HFFc6 (cell line): ENCODE measurements around the gene ATP2B3. TPM values are rescaled to one million over a fixed set of nuclear protein-coding genes. Genes with fewer than 3 reads are reported as not detected.

Source experiments
- DNase-seq: peaks from one replicate; pipeline ENCODE4 v3.0.0-alpha.2; 2018
- H3K27ac Mint-ChIP-seq: 2 replicates; pipeline ENCODE4 v1.8.0; 2020; ENCODE audit warnings: mild to moderate bottlenecking, mixed read lengths
- H3K27me3 Mint-ChIP-seq: 2 replicates; pipeline ENCODE4 v1.8.0; 2021; ENCODE audit warnings: mild to moderate bottlenecking, moderate library complexity, mixed read lengths; ENCODE audit not compliant: insufficient read depth
- H3K36me3 Mint-ChIP-seq: 2 replicates; pipeline ENCODE4 v1.8.0; 2021; ENCODE audit warnings: low read depth, mixed read lengths
- H3K4me1 Mint-ChIP-seq: 2 replicates; pipeline ENCODE4 v1.8.0; 2020; ENCODE audit warnings: low read depth, mixed read lengths
- H3K4me3 Mint-ChIP-seq: 2 replicates; pipeline ENCODE4 v1.8.0; 2020; ENCODE audit warnings: mild to moderate bottlenecking, moderate library complexity, mixed read lengths
- H3K9me3 Mint-ChIP-seq: 2 replicates; pipeline ENCODE4 v1.8.0; 2020; ENCODE audit warnings: mild to moderate bottlenecking, mixed read lengths
- total RNA-seq, 6 experiments: library from RNA; stranded (reverse); fragmentation: NEBNext Ultra II Directional; extraction: Animal tissue kit (Norgen Biotek cat#: 25700); gene quantifications; 2 replicates in 1 of 6; 3 replicates in 5 of 6; pipeline ENCODE4 v1.2.3, GENCODE V29; 2021
- TF ChIP-seq, protein P1 (sequence below): fragments of 200-600 bp; sonication (generic); IDR thresholded peaks from 2 replicates; pipeline ENCODE4 v1.5.0; 2021; ENCODE audit warnings: antibody characterized with exemption, mild to moderate bottlenecking

The ATP2B3 gene
- total RNA-seq, 6 experiments from 2014 or later = not detected

DNA sequence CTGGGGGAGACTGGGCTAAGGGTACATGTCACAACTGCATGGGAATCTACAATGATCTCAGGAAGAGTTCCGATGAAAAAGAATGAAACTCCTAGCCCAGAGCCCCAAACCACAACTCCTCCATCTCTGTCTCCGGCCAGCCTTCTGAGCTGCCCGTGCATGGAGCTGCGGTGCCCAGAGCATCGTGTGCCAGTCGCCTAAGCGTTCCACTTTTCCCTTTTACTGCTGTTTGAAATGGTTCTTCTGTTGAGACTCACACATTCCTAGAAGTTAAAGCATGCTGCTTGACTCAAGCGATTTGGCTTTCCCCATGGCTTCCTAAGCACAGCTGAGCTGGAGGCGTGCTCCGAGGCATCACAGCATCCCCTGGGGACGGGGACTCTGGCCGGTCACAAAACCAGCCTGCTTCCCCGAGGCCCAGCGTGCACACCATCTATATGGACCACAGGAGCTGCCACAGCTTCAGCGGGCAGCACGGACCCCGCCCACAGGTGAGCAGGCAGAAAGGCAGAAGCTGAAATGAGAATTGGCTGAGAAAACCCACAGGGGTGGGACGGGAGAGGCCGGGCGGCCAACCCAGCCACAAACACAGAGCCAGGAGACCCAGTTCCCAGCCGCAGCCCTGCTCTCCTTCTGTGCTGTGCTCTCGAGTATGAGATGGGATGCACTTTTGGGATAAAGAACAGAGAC, 76.5 kb downstream of the ATP2B3 start:
- no peak for DNase-seq
- peaks cover 7% of the 10 kb centered on the region; the same call in 1 of the 2 replicates for H3K4me1 Mint-ChIP-seq
- H3K27ac Mint-ChIP-seq = no peak overlapping the region
- TF ChIP-seq, protein P1, sequence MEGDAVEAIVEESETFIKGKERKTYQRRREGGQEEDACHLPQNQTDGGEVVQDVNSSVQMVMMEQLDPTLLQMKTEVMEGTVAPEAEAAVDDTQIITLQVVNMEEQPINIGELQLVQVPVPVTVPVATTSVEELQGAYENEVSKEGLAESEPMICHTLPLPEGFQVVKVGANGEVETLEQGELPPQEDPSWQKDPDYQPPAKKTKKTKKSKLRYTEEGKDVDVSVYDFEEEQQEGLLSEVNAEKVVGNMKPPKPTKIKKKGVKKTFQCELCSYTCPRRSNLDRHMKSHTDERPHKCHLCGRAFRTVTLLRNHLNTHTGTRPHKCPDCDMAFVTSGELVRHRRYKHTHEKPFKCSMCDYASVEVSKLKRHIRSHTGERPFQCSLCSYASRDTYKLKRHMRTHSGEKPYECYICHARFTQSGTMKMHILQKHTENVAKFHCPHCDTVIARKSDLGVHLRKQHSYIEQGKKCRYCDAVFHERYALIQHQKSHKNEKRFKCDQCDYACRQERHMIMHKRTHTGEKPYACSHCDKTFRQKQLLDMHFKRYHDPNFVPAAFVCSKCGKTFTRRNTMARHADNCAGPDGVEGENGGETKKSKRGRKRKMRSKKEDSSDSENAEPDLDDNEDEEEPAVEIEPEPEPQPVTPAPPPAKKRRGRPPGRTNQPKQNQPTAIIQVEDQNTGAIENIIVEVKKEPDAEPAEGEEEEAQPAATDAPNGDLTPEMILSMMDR = no peak
- H3K36me3 Mint-ChIP-seq = peaks cover 7% of the 10 kb centered on the region
- no peaks in the 10 kb centered on the region for H3K9me3 Mint-ChIP-seq
- no peaks in the 10 kb centered on the region; the same call in 1 of the 2 replicates for H3K27me3 Mint-ChIP-seq
- no peak overlapping the region for H3K4me3 Mint-ChIP-seq

DNA sequence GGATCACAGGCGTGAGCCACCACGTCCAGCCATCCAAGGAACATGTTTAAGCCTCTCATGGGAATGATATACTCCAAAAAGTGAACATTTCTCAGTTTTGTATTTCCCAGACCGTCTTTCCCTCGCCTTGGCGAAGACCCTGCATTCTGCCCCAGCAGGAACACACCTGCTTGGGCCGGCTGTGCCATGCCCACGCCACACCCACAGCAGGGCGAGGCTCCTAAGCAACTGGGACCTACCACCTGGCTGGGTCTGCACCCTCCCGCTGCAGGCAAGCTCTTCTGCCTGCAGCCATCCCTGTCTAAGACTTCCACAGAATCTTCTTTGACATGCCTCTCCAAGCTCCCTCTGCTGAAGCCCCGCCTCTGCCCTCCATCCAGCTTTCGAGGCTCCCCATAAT, 77.9 kb downstream of the ATP2B3 start:
- DNase-seq = no peak
- TF ChIP-seq, protein P1 = no peak

DNA sequence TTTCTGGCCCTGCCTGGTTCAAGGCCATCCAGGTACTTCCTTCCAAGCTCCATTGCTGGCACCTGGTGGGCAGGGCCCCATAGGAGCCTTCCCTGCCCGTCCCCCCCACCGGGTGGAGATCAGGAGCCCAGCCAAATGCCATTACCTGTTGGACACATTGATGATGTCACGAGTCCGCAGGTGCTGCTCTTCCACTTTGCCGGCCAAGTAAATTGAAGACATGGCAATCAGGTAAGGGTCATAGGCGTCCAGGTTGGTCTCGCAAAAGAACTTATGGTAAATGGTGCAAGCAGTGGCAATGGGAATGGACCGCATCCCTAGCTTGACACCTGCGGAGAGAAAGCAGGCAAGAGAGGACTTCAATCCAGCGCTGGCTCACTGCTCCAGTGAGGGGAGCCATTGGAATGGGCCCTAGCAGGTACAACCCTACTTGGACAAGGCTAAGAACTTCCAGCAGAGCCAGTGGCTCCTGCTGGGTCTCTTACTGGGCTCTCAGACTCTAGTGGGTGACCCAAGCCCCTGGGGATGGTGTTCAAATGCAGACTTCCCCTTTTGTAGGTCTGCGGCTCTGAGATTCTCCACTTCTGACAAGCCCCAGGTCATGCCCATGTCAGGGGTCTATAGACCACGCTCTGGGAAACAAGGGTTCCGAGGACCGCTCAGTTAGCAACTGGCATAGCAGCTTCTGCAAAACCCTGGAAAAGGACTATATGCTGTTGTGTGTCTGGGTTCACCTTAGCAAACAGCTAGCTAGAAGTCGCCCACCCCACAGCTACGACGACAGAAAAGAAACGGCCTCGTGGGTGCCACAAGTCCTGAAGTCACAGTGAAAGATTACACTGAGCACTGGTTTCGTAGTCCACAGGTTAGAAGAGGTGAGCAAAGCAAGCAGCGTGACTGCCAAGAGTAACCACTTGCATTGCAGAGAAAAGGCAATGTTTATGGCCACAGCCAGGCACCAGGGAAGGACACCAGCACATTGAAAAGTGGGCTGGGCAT, 78.7 kb downstream of the ATP2B3 start:
- Mint-ChIP-seq H3K27me3 (no peaks in the 10 kb centered on the region; the same call in 1 of the 2 replicates), H3K4me1 (peaks cover 15% of the 10 kb centered on the region), H3K27ac (no peak overlapping the region), H3K36me3 (peaks cover 7% of the 10 kb centered on the region), H3K4me3 (no peak overlapping the region), H3K9me3 (no peaks in the 10 kb centered on the region)
- TF ChIP-seq, protein P1 = no peak
- no peak for DNase-seq

More for the DNA sequence above, 77.9 kb downstream of the ATP2B3 start:
- H3K9me3 Mint-ChIP-seq = no peaks in the 10 kb centered on the region
- H3K4me1 Mint-ChIP-seq = peaks cover 14% of the 10 kb centered on the region
- H3K36me3 Mint-ChIP-seq = peaks cover 7% of the 10 kb centered on the region
- no peaks in the 10 kb centered on the region; the same call in 1 of the 2 replicates for H3K27me3 Mint-ChIP-seq
- no peak overlapping the region for H3K4me3 Mint-ChIP-seq
- no peak overlapping the region for H3K27ac Mint-ChIP-seq

DNA sequence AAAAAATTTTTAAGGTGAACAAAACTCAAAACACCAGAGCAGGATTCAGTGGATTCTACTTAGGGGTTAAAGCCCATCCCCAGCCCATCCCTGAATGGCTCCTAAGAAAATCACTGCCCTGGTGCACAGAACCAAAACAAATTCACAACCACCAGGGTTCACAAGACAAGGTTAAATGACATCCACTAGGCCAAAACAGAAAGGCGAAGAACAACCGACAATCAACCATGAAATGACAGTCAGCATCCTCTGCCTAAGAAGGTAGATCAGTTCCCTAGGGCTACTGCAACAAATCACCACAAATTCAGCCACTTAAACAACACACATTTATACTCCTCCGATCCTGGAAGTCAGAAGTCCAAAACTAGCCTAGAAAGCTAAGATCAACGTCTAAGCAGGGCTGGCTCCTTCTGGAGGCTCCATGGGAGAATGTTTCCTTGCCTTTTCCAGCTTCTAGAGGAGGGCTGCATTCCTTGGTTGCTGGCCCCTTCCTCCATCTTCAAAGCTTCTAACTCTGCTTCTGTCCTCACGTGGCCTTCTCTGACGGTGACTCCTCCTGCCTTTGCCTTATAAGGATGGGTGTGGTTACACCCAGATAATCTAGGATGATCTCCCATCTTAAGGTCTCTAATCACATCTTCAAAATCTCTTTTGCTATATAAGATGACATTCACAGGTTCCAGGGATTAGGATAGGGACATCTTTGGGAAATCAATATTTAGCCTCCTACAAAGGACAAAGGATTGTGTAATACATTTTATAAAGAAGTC, 79.7 kb downstream of the ATP2B3 start:
- Mint-ChIP-seq H3K27ac (no peak overlapping the region), H3K4me1 (peaks cover 15% of the 10 kb centered on the region), H3K27me3 (no peaks in the 10 kb centered on the region; the same call in 1 of the 2 replicates), H3K36me3 (peaks cover 7% of the 10 kb centered on the region), H3K4me3 (peak overlapping the region; percentile 91), H3K9me3 (no peaks in the 10 kb centered on the region)
- TF ChIP-seq, protein P1 = no peak
- DNase-seq = no peak
